HEK293 (cell line): ENCODE results near the gene ARL15.

Source experiments
- CTCF ChIA-PET: fragments of 350-600 bp; formaldehyde crosslinking; extraction: SDS; loops from one replicate; lab custom pipeline; 2021; ENCODE audit warnings: antibody characterized with exemption; lab: Yijun Ruan, JAX
- POLR2A ChIA-PET: fragments of 300-600 bp; formaldehyde crosslinking; extraction: SDS; loops from one replicate; lab custom pipeline; 2020; ENCODE audit warnings: antibody characterized with exemption, inconsistent platforms; lab: Yijun Ruan, JAX
- H3K27ac ChIP-seq: fragments of 200-500 bp; sonication (Bioruptor generic); 2 replicates; pipeline ENCODE4 v1.5.1; 2014; ENCODE audit warnings: low read depth, low read length, control low read depth, inconsistent platforms; ENCODE audit errors: extremely low read depth
- H3K36me3 ChIP-seq, 2 experiments: fragments of 200-500 bp in 1 of 2; sonication (Bioruptor generic) in 1 of 2; 1 replicate in 1 of 2; 2 replicates in 1 of 2; pipeline ENCODE4 v1.5.1; 2014 to 2017; ENCODE audit warnings: inconsistent platforms in 2 of 2, low read length in 2 of 2; ENCODE audit not compliant: control insufficient read depth in 2 of 2, insufficient read depth in 1 of 2
- H3K4me1 ChIP-seq: fragments of 200-500 bp; sonication (Bioruptor generic); 2 replicates; pipeline ENCODE4 v1.5.1; 2014; ENCODE audit warnings: mild to moderate bottlenecking, low read length, inconsistent platforms; ENCODE audit not compliant: control insufficient read depth, insufficient read depth
- H3K4me3 ChIP-seq: 2 replicates; pipeline ENCODE4 v1.5.1; 2011; ENCODE audit warnings: low read depth, mild to moderate bottlenecking, control low read depth, low read length, moderate library complexity
- H3K9me3 ChIP-seq: fragments of 200-500 bp; sonication (Bioruptor generic); 2 replicates; pipeline ENCODE4 v1.5.1; 2014; ENCODE audit warnings: low read depth, low read length, inconsistent platforms; ENCODE audit not compliant: control insufficient read depth, insufficient read depth
- FEZF1 ChIP-seq: fragments of 450-650 bp; formaldehyde crosslinking; IDR thresholded peaks from 2 replicates; pipeline ENCODE4 v1.5.1; 2016; ENCODE audit warnings: missing biosample characterization, missing genetic modification characterization
- HIC1 ChIP-seq: fragments of 450-650 bp; formaldehyde crosslinking; IDR thresholded peaks from 2 replicates; pipeline ENCODE4 v1.5.1; 2016; ENCODE audit warnings: missing biosample characterization, missing genetic modification characterization
- HOXA7 ChIP-seq: sonication (generic); formaldehyde crosslinking; IDR thresholded peaks from 2 replicates; pipeline ENCODE4 v1.8.1; 2022; ENCODE audit warnings: missing genetic modification reagents, borderline replicate concordance
- HOXD13 ChIP-seq: sonication (generic); formaldehyde crosslinking; IDR thresholded peaks from 2 replicates; pipeline ENCODE4 v1.8.0; 2022; ENCODE audit warnings: missing genetic modification reagents, borderline replicate concordance
- KLF7 ChIP-seq: fragments of 450-650 bp; formaldehyde crosslinking; IDR thresholded peaks from 2 replicates; pipeline ENCODE4 v1.5.1; 2016; ENCODE audit warnings: missing biosample characterization, missing genetic modification characterization, borderline replicate concordance
- SP2 ChIP-seq: fragments of 450-650 bp; formaldehyde crosslinking; IDR thresholded peaks from 2 replicates; pipeline ENCODE4 v1.5.1; 2016; ENCODE audit warnings: missing biosample characterization, missing genetic modification characterization
- TRIM28 ChIP-seq: IDR thresholded peaks from 2 replicates; pipeline ENCODE4 v1.6.1; 2011; ENCODE audit warnings: low read length, control low read depth, borderline replicate concordance
- YY2 ChIP-seq: fragments of 450-650 bp; formaldehyde crosslinking; IDR thresholded peaks from 2 replicates; pipeline ENCODE4 v1.5.1; 2016; ENCODE audit warnings: missing biosample characterization, missing genetic modification characterization
- ZBTB10 ChIP-seq: fragments of 450-650 bp; formaldehyde crosslinking; IDR thresholded peaks from 2 replicates; pipeline ENCODE4 v1.5.1; 2016; ENCODE audit warnings: missing biosample characterization, missing genetic modification characterization
- ZBTB20 ChIP-seq: fragments of 450-650 bp; formaldehyde crosslinking; IDR thresholded peaks from 2 replicates; pipeline ENCODE4 v1.5.1; 2016; ENCODE audit warnings: missing biosample characterization, missing genetic modification characterization
- ZBTB49 ChIP-seq: fragments of 450-650 bp; formaldehyde crosslinking; IDR thresholded peaks from 2 replicates; pipeline ENCODE4 v1.5.1; 2016; ENCODE audit warnings: missing biosample characterization, missing genetic modification characterization, low read depth
- ZNF169 ChIP-seq: fragments of 450-650 bp; formaldehyde crosslinking; IDR thresholded peaks from 2 replicates; pipeline ENCODE4 v1.5.1; 2016; ENCODE audit warnings: missing biosample characterization, missing genetic modification characterization
- ZNF274 ChIP-seq, 2 experiments: fragments of 200-500 bp in 1 of 2; fragments of 450-650 bp in 1 of 2; sonication (Bioruptor generic) in 1 of 2; formaldehyde crosslinking in 1 of 2; IDR thresholded peaks; 2 replicates each; pipeline versions ENCODE4 v1.5.1 to v1.6.1; 2014 to 2016; ENCODE audit warnings: borderline replicate concordance in 1 of 2, inconsistent platforms in 1 of 2, low read length in 1 of 2, missing biosample characterization in 1 of 2, missing genetic modification characterization in 1 of 2
- ZNF324 ChIP-seq: fragments of 450-650 bp; formaldehyde crosslinking; IDR thresholded peaks from 2 replicates; pipeline ENCODE4 v1.5.1; 2016; ENCODE audit warnings: missing biosample characterization, missing genetic modification characterization
- ZNF391 ChIP-seq: fragments of 450-650 bp; formaldehyde crosslinking; IDR thresholded peaks from 2 replicates; pipeline ENCODE4 v1.5.1; 2016; ENCODE audit warnings: low read depth, missing biosample characterization, missing genetic modification characterization, borderline replicate concordance
- ZNF513 ChIP-seq: fragments of 450-650 bp; IDR thresholded peaks from 2 replicates; pipeline ENCODE4 v1.5.1; 2018; ENCODE audit warnings: missing biosample characterization, missing genetic modification characterization
- ZNF626 ChIP-seq: fragments of 450-650 bp; sonication (Bioruptor Pico); formaldehyde crosslinking; IDR thresholded peaks from 2 replicates; pipeline ENCODE4 v1.5.1; 2018; ENCODE audit warnings: missing biosample characterization, missing genetic modification characterization, inconsistent platforms
- ZNF658 ChIP-seq: fragments of 450-650 bp; formaldehyde crosslinking; IDR thresholded peaks from 2 replicates; pipeline ENCODE4; 2016; ENCODE audit warnings: missing biosample characterization, missing genetic modification characterization
- ZNF670 ChIP-seq: fragments of 450-650 bp; formaldehyde crosslinking; IDR thresholded peaks from 2 replicates; pipeline ENCODE4 v1.5.1; 2016; ENCODE audit warnings: missing biosample characterization, missing genetic modification characterization, low read depth
- ZNF692 ChIP-seq: fragments of 450-650 bp; formaldehyde crosslinking; IDR thresholded peaks from 2 replicates; pipeline ENCODE4 v1.5.1; 2016; ENCODE audit warnings: missing biosample characterization, missing genetic modification characterization
- ZNF76 ChIP-seq: fragments of 450-650 bp; formaldehyde crosslinking; IDR thresholded peaks from 2 replicates; pipeline ENCODE4; 2016; ENCODE audit warnings: low read depth, missing biosample characterization, missing genetic modification characterization, borderline replicate concordance

Gene ARL15

GRCh38 chr5:53937467-53937866 lies 372.9 kb downstream of the ARL15 start:
- TF ChIP-seq ZNF626 (tag by site-specific recombination) (no peak), HOXA7 (no peak), SP2 (tag by site-specific recombination) (no peak), ZNF391 (no peak), ZNF324 (tag by site-specific recombination) (no peak), ZNF274 (IDR thresholded peaks at IDR 0.05; ENCODE audit: low read length) (no peak), ZNF274 (tag by site-specific recombination; IDR thresholded peaks at IDR 0.05; ENCODE audit: borderline replicate concordance) (no peak), ZNF169 (tag by site-specific recombination) (no peak), ZBTB10 (no peak), YY2 (tag by site-specific recombination) (no peak), ZNF513 (tag by site-specific recombination) (no peak), TRIM28 (no peak), ZBTB49 (no peak), FEZF1 (no peak)
- TF ChIP-seq, all 188 proteins: peak for 0
- ChIA-PET POLR2A (no interaction called here), CTCF (no interaction called here)
- Histone ChIP-seq H3K9me3 (no peaks in the 10 kb centered on the region), H3K4me1 (no peaks in the 10 kb centered on the region), H3K36me3 (no peaks in the 10 kb centered on the region), H3K4me3 (no peak overlapping the region), H3K27ac (no peak overlapping the region)

- Histone ChIP-seq H3K36me3 (no peaks in the 10 kb centered on the region), H3K27ac (no peak overlapping the region), H3K9me3 (no peaks in the 10 kb centered on the region), H3K4me1 (no peaks in the 10 kb centered on the region), H3K4me3 (no peak overlapping the region)
- ChIA-PET CTCF (no interaction called here), POLR2A (no interaction called here)
- no peak for TF ChIP-seq ZNF692
- TF ChIP-seq HIC1 (tag by site-specific recombination): no peak
- no peak for TF ChIP-seq KLF7 (tag by site-specific recombination)
- no peak for TF ChIP-seq ZBTB20 (tag by site-specific recombination)
- no peak for TF ChIP-seq ZNF76 (tag by site-specific recombination)
- no peak for TF ChIP-seq ZNF658 (tag by site-specific recombination)
- TF ChIP-seq ZNF670 (tag by site-specific recombination): no peak
- TF ChIP-seq HOXD13 (CRISPR knock-in tag): no peak
Measured at GRCh38 chr5:53936481-53937352, 373.7 kb downstream of the ARL15 start.
